DMS153 (cell line): ENCODE results near the gene DUS3L.

ENCODE experiments used
- DNase-seq: peaks from one replicate; lab custom pipeline; 2025; lab: John Stamatoyannopoulos, UW

The DUS3L gene

DNA sequence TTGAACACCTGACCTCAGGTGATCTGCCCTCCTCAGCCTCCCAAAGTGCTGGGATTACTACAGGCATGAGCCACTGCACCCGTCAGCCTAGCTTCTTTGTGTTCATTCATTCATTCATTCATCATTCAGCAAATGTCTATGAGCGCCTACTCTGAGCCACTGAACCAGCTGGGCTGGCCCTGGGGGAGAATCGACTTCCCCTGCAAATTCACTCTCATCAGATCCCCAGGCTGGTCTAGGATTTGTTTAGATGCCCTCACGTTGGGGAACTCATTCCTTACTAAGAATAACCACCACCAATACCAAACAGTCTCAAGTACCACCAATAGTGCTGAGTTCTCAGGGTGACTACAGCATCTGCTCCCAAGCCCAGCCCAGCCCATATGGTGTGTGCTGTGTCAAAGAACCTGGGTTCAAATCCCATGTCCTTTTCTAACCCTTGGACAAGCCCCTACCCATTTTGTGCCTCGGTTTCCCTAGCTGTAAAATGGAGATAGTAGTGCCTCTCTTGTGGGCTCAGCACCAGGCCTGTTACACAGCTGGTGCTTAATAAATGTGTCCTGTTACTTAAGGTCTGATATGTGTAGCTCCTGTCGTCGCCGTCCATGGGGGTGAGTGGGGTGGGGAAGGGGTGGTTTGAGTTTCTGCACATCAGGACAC is 30.7 kb upstream of the DUS3L start:
- no peak for DNase-seq

DNA sequence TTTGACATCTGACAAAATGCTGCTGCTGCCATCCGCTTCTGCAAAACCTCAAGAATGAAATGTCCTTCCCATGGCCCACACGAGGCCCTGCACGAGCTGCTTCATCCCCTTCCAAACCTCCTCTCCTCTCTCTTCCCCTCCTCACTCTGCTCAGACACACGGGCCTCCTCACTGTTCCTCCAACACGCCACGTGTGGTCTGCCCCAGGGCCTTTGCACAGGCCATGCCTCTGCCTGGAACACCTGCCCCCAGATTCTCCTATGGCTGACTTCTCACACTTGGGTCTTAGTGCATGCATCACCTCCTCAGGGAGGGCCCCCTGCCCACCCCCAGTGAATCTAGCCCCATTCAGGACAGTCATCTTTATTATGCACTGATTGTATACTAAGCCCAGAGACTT is 29.8 kb upstream of the DUS3L start:
- no peak for DNase-seq

DNA sequence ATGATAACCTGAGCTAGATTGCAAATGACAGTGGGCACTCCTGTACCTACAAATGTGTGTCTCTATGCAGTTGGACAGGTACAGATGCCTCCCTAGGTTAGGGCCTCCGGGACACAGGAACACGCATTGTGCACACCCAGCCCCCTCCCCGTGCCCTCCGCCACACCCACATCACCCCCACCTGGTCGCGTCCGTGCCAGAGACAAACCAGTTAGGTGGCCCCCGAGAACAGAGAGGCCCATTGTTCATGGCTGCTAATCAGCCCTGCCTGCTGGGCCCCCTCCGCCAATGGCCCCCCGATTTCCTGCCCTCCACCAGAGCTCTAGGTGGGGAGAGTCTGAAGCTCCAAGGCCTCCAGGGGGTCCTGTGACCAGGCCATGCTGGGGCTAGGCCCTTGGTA is 27.6 kb upstream of the DUS3L start:
- no peak for DNase-seq

DNA sequence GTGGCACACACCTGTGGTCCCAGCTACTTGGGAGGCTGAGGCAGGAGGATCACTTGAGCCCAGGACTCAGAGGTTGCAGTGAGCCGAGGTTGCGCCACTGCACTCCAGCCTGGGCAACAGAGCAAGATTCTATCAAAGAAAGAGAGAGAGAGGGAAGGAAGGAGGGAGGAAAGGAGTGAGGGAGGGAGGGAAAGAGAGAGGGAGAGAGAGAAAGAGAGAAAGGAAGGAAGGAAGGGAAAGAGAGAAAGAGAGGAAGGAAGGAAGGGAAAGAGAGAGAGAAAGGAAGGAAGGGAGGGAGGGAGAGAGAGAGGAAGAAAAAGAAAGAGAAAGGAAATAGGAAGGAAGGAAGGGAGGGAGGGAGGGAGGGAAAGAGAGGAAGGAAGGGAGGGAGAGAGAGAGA is 26.3 kb upstream of the DUS3L start:
- DNase-seq, result no peak

GRCh38 chr19:5814852-5815246 is 23.9 kb upstream of the DUS3L start:
- no peak for DNase-seq

DNA sequence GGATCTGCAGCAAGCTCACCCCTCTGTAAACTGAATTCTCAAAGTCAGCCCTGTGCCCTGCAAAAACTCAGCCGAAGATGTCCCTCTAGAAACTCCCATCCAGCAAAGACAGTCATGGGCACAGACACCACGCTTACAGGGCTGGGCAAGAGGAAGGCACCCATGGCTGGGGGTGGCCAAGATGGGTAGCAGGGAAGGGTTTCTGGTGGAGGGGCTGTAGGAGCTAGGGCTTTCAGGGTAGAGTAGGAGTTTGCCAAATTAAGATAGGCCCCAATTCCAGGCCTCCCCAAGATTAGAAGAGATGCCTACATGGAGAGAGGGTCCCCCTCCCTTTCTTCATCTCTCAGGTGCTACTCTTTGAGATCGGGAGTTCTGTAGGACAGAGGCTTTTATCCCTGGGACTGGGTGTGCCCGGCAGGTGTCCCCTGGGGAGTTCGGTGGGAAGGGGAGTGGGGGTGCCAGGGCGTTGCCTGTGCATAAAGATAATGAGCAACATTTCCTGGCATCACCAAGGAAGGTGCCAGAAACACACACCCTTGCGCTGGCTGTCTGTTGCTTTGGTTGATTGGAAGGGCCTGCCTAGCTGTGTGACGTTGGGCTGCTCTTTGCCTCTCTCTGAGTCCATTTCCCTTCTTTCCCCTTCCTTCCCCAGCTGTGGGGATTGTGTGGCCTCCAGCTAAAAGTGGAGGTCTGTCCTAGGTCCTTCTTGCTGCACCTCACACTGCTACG is 23.3 kb upstream of the DUS3L start:
- DNase-seq, result no peak

GRCh38 chr19:5811117-5811516 is 20.2 kb upstream of the DUS3L start:
- DNase-seq, result no peak

GRCh38 chr19:5809469-5809868 is 18.5 kb upstream of the DUS3L start:
- DNase-seq, result no peak

- DNase-seq, result no peak
Measured at GRCh38 chr19:5809053-5809452, 18.1 kb upstream of the DUS3L start.

DNA sequence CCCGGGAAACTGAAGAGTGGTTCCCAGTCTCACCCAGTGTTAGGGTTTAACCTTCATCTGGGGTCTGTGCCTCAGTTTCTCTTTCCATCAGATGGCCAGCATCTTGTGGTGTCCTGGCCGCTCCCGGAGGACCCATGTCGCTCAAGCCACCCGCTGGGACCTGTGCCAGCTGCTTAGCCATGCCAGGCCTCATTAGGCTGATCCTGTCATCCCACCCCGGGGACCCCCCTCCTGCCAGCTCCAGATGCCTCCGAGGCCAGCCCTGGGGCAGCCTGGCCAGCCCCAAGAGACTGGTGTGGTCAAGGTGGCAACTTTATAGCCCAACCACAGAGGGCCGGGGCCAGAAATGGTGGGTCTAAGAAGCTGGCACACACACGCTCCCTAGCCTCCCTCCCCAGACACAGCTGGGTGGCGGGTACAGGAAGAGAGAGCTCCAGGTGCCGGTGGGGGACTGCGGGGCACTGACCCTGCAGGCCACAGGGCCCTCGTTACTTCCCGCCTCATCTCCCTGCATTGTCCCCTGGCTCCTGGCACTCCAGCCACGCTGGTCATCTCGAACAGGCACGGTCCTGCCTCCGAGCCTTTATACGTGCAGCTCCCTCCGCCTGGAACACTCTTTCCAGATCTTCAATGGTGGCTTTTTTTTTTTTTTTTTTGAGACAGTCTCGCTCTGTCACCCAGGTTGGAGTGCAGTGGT is 17.3 kb upstream of the DUS3L start:
- DNase-seq, result no peak

- no peak for DNase-seq
Measured at GRCh38 chr19:5806905-5807304, 15.9 kb upstream of the DUS3L start.

GRCh38 chr19:5806133-5806489 is 15.1 kb upstream of the DUS3L start:
- DNase-seq, result no peak

- peak; percentile 55 for DNase-seq
Measured at GRCh38 chr19:5805462-5806132, 14.6 kb upstream of the DUS3L start.

DNA sequence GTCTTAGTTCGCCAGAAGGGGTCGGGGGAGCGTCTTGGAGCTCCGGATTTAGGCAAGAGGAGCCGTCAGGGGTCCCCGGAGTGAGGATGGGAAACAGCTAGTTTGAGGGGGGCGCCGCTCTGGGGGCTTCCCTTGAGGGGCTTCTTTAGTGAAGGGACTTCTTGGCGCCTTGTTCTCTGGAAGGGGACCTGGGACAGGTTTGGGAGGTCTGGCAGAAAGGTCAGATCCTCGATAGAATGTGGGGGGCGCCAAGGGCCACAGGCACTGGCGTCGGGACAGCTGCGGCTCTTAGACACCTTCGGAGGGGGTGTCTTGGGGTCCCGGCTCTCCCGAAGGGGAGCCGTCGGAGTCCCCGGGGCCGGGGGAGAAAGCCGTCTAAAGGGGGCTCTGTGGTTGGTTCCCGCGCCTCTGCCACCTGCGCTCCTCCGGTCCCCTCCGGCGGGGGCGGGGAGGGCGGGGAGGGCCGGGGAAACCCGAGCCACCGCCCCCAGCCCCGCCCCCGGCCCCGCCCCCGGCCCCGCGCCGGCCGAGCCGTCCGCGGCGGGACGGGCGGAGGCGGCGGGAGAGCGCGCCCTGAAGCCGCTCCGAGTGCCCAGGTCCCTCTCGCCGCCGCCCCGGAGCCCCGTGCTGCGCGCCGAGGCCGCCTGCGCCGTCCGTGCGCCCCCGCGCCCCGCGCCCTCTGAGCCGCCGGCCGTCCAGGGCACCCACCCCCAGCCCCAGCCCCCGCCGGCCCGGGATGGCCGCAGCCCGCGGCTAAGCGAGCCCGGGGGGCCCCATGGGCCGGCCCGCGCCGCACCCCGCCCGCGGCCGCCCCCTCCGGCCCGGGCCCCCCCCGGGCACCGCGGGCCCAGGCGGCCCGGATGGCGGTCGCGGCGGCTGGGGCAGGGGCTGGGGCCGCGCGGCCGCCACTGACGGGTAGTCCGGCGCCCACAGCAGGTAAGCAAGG is 13.8 kb upstream of the DUS3L start, which contains the start of gene NRTN:
TSS of gene NRTN (plus strand) at position 552 of the 946 bp plus-strand sequence. CDS start 19,099 bp downstream, outside the sequence.
- DNase-seq, result no peak

DNA sequence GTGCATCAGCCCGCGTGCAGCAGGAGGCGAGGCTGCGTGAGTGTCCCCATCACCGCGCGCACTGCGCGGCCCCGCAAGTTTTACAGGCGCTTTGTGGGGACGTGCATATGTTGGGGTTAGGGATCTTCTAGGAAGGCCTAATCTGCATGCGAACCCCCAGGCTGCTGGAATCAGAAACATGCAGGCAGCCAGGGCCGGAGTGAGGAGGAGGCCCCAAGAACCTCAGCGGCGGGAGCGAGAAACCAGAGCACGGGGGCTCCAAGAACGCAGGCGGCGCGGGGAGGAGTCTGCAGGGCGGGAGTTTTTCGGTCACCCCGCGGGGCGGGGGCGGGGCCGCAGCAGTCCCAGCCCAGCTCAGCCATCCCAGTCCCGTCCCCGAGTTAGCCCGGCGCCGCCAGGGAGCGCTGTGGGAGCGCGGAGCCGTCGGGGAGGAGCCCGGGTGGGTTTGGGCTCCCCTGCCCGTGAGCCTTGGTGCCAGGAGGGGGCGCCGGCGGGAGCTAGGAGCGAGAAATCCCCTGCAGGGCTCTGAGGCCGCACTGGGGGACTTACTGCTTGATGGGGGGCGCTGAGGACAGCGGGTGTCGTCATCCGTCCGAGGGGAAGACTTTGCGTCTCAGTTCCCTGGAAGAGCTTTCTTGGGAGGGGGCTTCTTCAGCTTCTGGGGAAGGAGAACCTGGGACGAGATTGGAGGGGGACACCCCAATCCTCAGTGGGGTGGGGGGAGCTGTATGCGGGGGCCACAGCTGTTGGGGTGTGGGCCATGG is 13.0 kb upstream of the DUS3L start:
- DNase-seq, result peak; percentile 75

- DNase-seq, result no peak
Measured at GRCh38 chr19:5803441-5803751, 12.4 kb upstream of the DUS3L start.

- no peak for DNase-seq
Measured at GRCh38 chr19:5801796-5802619, 11.0 kb upstream of the DUS3L start.

DNA sequence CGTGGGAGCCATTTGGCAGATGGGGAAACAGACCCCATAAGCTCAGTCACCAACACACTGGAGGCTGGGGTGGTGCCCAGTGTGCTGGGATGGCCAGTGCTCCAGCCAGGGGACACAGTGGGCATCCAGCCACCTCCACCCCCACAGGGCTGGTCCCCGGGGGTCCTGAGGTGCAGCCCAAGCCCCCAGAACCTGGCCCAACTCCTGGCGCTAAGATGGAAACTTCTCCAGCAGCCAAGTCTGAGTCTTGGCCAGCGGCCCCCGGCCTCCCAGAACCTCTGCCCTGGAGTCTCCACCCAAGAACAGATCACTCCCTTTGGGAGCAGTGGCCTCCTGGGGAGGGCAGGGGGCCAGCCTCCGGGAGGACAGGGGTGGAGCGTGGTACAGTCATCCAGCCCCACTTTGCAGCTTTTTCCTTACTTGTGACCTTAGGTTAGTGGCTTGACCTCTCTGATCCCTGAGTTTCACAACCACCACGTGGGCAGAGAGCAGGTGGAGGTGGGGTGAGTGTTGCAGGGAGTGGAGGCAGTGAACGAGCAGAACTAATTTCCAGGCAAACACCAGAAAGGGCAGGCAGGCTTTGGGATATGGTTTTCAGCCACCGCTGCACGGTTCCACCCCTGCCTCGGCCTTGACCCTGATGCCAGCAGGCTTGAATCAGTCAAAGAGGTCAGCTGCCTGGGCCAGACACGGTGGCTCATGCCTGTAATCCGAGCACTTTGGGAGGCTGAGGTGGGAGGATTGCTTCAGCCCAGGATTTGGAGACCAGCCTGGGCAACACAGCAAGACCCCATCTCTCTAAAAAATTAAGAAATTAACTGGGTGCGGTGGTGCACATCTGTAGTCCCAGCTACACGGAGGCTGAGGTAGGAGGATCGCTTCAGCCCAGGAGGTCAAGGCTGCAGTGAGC is 9.7 kb upstream of the DUS3L start:
- no peak for DNase-seq
